ENCODE results near the gene IGSF9.

- no peak for TF ChIP-seq EZH2 (IDR thresholded peaks at IDR 0.05; ENCODE audit: insufficient read depth, poor library complexity, severe bottlenecking)
- no peak for TF ChIP-seq EZH2phosphoT487 (IDR thresholded peaks at IDR 0.05; ENCODE audit: insufficient read depth, low read depth)
These were observed 12.8 kb downstream of the IGSF9 start for GRCh38 chr1:159932296-159933285.
